Urinary bladder (tissue), 4 donors: ENCODE results near the gene DOK7. TPM values are rescaled to one million over a fixed set of nuclear protein-coding genes. Genes with fewer than 3 reads are reported as not detected.
A peak's percentile ranks its signal among the peaks of the same experiment; 100 is the strongest.

Experiments used
- DNase-seq: peaks from one replicate; pipeline ENCODE4 v3.0.0-alpha.2; 2015; ENCODE audit errors: extremely low spot score
- H3K27ac ChIP-seq: one replicate; pipeline ENCODE4 v1.5.1; 2013; ENCODE audit warnings: low read depth, mild to moderate bottlenecking, moderate library complexity
- H3K36me3 ChIP-seq: one replicate; pipeline ENCODE4 v1.6.1; 2013; ENCODE audit warnings: mild to moderate bottlenecking, moderate library complexity; ENCODE audit not compliant: insufficient read depth
- H3K4me1 ChIP-seq: one replicate; pipeline ENCODE4 v1.6.1; 2013; ENCODE audit warnings: mild to moderate bottlenecking, moderate library complexity; ENCODE audit not compliant: insufficient read depth
- H3K4me3 ChIP-seq: one replicate; pipeline ENCODE4 v1.5.1; 2013; ENCODE audit warnings: low read depth, low read length
- WGBS: extraction: QIAGEN DNeasy Blood & Tissue Kit; methylation state at CpG from one replicate; pipeline ENCODE4 v1.1.7; 2013; 5-methylcytosine and 5-hydroxymethylcytosine counted together
- polyA plus RNA-seq: library from polyadenylated mRNA; stranded (reverse); fragments of 200-250 nt; gene quantifications from one replicate; pipeline ENCODE4 v1.2.3, GENCODE V29; 2013
- total RNA-seq: library from RNA; depleted of rRNA; stranded (reverse); fragments of >200 nt; gene quantifications from one replicate; pipeline ENCODE4 v1.2.3, GENCODE V29; 2014
- donor health status: healthy with polysubstance abuse.
- donor health status: healthy.

Gene DOK7
- total and polyA plus RNA-seq, 2 donors, result 0.96 to 2.2 TPM

DNA sequence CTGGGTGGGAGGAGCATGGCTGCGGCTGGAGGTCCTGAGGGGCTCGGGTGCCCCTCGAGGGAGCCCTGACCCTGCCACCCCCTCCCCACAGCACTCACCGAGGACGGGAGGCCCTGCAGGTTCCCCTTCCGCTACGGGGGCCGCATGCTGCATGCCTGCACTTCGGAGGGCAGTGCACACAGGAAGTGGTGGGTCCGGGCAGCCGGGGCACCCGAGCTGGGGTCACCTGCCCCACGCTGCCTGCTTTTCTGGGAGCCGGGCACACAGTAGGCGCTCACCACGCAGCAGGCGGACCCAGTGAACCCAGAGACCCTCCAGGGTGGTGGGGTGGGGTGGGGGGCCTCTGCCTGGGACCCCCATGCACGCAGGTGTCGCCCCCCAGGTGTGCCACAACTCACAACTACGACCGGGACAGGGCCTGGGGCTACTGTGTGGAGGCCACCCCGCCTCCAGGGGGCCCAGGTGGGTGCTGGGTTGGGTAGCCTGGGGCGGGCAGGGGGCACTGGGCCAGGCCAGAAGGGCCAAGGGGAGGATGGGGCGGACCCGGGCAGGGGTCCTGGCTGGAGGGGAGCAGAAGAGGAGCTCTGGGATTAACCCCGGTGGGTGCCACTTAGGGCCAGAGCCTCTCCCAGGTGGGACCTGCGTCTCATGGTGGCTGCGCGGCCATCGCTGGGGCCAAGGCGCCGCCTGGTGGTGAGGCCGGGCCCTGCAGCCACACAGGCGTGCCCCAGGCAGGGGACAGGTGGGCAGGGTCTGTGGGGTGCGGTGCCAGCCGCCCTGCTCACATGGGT lies 20.0 kb upstream of the DOK7 start:
- no peak for DNase-seq
- H3K27ac ChIP-seq, result no peak overlapping the region
- H3K4me3 ChIP-seq, result no peak overlapping the region
- 45% methylated on average over 36 of the region's 36 CpGs for WGBS
- H3K36me3 ChIP-seq, result no peaks in the 10 kb centered on the region
- H3K4me1 ChIP-seq, result no peaks in the 10 kb centered on the region

DNA sequence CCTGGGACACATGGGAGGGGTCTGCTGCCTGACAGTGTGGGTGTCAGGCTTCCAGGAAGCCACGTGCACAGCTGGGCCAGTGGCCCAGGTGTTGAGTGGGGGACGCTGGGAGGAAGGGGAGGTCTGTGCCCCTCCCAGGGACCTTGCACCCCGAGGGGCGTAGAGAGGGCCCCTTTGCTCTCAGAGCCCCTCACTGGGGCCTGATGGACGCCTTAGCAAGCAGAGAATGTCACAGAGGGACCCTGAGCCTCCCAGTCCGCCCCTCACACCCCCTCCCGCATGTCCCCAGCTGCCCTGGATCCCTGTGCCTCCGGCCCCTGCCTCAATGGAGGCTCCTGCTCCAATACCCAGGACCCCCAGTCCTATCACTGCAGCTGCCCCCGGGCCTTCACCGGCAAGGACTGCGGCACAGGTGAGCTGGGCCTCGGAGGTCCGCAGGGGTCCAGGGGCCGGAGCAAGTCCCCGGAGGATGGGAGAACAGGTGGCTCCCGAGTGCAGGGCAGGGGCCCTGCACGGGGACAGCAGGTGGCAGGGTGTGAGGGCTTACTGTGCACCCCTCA lies 19.3 kb upstream of the DOK7 start:
- WGBS, result 68% methylated on average over 17 of the region's 17 CpGs
- Histone ChIP-seq H3K27ac (no peak overlapping the region), H3K36me3 (no peaks in the 10 kb centered on the region), H3K4me1 (no peaks in the 10 kb centered on the region), H3K4me3 (no peak overlapping the region)
- DNase-seq, result no peak

DNA sequence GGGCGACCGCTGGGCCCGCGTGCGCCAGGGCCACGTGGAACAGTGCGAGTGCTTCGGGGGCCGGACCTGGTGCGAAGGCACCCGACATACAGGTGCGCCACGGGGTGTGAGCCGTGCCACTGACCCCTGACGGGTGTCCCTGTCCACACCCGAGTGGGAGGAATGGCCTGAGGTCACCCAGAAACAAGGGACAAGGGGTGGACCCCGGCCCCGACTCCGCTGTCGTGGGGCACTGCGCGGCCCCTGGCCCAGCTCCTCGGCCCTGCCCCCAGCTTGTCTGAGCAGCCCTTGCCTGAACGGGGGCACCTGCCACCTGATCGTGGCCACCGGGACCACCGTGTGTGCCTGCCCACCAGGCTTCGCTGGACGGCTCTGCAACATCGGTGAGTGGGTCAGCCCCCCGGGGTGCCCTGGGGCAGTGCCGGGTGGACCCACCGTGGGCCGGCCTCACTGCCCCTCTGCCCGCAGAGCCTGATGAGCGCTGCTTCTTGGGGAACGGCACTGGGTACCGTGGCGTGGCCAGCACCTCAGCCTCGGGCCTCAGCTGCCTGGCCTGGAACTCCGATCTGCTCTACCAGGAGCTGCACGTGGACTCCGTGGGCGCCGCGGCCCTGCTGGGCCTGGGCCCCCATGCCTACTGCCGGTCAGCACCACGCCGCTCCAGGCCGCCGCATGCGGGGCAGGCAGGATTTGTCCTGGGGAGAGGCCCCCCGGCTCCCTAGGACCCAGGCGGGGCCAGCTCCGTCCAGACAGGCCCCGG lies 18.6 kb upstream of the DOK7 start:
- Histone ChIP-seq H3K4me1 (no peaks in the 10 kb centered on the region), H3K36me3 (no peaks in the 10 kb centered on the region), H3K27ac (no peak overlapping the region), H3K4me3 (no peak overlapping the region)
- 88% methylated on average over 56 of the region's 56 CpGs for WGBS
- DNase-seq, result no peak

DNA sequence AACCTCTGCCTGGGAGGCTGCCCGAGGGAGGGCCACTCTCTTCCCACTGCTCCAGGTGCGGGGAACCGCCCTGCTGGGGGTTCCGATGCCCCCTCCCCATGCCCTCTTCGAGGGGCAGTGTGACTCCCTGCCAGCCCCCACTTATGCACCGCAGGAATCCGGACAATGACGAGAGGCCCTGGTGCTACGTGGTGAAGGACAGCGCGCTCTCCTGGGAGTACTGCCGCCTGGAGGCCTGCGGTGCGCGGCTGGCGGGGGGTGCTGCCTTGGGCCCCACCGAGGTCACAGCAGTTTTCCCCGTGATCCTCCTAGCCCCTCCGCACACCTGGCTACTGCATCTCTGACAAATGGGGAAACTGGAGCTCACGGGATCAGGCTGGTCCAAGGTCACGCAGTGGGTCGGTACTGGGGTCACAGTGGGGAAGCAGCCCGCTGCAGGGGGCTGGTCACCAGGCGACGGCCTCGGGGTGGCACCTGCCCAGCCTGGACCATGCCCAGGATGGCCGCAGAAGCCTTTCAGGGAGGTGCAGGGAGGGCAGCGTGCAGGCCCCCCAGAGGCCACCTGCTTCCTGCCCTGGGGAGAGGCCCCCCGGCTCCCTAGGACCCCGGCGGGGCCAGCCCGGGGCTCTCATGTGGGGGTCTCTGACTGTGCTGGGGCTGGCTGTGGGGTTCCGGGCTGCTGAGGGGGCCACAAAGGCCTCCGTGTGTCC lies 17.8 kb upstream of the DOK7 start:
- no peak for DNase-seq
- Histone ChIP-seq H3K4me1 (no peaks in the 10 kb centered on the region), H3K27ac (no peak overlapping the region), H3K4me3 (no peak overlapping the region), H3K36me3 (no peaks in the 10 kb centered on the region)
- 89% methylated on average over 34 of the region's 34 CpGs for WGBS

DNA sequence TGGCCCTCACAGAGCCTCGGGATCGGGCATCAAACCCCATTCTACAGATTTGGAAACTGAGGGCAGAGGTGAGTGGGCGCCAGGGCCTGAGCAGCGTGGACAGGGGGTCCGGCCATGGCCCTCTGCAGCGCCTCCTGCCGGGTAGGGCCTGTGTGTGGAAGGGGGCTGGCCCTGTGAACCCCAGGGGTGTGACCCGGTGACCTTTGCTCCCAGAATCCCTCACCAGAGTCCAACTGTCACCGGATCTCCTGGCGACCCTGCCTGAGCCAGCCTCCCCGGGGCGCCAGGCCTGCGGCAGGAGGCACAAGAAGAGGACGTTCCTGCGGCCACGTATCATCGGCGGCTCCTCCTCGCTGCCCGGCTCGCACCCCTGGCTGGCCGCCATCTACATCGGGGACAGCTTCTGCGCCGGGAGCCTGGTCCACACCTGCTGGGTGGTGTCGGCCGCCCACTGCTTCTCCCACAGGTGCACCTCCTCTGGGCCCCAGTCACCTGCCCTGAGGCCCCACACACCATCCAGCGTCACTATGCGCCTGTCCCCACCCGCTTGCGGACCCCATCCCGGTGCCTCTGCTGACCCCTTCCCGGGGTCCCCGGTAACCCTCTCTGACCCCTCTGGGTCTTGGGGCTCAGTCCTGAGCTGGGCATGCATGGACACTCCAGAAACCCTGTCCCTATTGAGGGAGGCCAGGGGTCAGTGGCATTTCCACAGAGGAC lies 17.1 kb upstream of the DOK7 start:
- H3K27ac ChIP-seq, result no peak overlapping the region
- H3K4me1 ChIP-seq, result no peaks in the 10 kb centered on the region
- no peaks in the 10 kb centered on the region for H3K36me3 ChIP-seq
- DNase-seq, result no peak
- no peak overlapping the region for H3K4me3 ChIP-seq
- 94% methylated on average over 34 of the region's 34 CpGs for WGBS

DNA sequence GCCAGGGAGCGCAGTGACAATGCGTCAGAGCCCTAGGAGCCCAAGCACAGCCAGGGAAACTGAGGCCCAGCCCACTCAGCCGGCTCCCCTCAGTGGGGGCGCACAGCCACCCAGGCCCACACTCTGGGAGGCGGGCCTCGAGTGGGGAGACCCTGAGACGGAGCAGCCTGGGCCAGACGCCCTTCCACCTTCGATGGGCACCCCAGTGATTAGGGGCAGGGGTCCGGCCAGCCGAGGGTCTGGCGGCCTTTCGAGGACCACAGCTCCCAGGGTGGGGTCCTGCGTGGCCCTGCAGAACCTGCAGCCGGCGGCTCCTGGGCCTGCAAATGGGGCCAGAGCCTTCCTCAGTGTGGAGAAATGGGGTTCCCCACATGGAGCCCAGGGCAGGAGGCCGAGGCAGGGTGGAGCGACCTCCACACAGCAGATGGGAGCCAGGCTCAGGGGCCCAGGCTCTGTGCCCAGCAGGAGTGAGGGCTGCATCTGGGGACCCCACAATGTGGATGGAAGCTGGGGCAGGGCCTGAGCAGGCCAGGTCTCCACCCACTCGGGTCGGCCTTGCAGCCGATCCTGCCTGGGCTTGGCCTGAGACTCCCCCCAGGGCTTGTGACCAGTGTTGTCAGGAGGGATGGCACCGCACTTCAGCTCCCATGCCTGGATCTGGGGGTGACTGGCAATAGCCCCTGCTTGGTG lies 16.3 kb upstream of the DOK7 start:
- Histone ChIP-seq H3K4me1 (no peaks in the 10 kb centered on the region), H3K27ac (no peak overlapping the region), H3K4me3 (no peak overlapping the region), H3K36me3 (no peaks in the 10 kb centered on the region)
- no peak for DNase-seq
- WGBS, result 93% methylated on average over 22 of the region's 22 CpGs

DNA sequence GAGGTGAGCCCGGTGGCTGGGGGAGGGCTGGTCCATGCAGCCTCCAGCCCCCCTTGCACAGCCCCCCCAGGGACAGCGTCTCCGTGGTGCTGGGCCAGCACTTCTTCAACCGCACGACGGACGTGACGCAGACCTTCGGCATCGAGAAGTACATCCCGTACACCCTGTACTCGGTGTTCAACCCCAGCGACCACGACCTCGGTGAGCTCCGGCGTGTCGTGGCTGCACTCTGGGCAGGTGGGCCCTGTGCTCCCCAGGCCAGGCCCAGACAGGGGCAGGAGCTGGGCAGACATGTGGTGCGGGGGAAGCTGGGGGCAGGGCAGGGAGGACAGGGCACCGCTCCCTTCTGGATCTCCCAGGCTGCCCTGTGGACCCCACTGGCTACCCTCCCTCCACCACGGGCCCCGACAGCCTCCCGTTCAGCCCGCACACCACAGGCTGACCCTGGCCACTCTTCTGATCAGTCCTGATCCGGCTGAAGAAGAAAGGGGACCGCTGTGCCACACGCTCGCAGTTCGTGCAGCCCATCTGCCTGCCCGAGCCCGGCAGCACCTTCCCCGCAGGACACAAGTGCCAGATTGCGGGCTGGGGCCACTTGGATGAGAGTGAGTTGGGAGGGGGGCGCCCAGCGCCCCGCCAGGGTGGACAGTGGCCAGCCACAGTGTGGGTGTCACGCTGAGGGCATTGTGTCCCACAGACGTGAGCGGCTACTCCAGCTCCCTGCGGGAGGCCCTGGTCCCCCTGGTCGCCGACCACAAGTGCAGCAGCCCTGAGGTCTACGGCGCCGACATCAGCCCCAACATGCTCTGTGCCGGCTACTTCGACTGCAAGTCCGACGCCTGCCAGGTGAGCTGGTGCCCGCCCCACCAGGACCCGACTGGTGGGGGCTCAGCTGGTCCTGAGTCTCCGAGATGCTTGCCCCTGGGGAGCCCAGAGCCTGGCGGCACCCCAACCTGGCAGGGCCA lies 15.4 kb upstream of the DOK7 start:
- Histone ChIP-seq H3K4me1 (no peaks in the 10 kb centered on the region), H3K27ac (no peak overlapping the region), H3K4me3 (no peak overlapping the region), H3K36me3 (no peaks in the 10 kb centered on the region)
- WGBS, result 95% methylated on average over 53 of the region's 53 CpGs
- DNase-seq, result no peak

DNA sequence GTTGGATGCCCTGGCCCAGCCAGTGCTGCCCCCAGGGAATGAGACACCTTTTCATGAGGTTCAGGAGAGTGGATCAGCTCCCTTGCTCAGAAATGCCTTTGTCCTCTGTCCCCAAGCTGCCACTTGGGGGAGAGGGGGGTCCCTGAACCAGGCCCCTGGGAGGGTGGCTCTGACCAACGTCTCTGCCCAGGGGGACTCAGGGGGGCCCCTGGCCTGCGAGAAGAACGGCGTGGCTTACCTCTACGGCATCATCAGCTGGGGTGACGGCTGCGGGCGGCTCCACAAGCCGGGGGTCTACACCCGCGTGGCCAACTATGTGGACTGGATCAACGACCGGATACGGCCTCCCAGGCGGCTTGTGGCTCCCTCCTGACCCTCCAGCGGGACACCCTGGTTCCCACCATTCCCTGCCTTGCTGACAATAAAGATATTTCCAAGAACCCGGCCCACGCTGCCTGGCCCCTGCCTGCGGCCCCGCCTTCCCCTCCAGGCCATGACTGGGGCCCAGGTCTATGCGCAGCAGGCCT lies 14.0 kb upstream of the DOK7 start:
- Histone ChIP-seq H3K27ac (no peak overlapping the region), H3K36me3 (no peaks in the 10 kb centered on the region), H3K4me3 (no peak overlapping the region), H3K4me1 (no peaks in the 10 kb centered on the region)
- DNase-seq, result no peak
- 93% methylated on average over 21 of the region's 21 CpGs for WGBS

DNA sequence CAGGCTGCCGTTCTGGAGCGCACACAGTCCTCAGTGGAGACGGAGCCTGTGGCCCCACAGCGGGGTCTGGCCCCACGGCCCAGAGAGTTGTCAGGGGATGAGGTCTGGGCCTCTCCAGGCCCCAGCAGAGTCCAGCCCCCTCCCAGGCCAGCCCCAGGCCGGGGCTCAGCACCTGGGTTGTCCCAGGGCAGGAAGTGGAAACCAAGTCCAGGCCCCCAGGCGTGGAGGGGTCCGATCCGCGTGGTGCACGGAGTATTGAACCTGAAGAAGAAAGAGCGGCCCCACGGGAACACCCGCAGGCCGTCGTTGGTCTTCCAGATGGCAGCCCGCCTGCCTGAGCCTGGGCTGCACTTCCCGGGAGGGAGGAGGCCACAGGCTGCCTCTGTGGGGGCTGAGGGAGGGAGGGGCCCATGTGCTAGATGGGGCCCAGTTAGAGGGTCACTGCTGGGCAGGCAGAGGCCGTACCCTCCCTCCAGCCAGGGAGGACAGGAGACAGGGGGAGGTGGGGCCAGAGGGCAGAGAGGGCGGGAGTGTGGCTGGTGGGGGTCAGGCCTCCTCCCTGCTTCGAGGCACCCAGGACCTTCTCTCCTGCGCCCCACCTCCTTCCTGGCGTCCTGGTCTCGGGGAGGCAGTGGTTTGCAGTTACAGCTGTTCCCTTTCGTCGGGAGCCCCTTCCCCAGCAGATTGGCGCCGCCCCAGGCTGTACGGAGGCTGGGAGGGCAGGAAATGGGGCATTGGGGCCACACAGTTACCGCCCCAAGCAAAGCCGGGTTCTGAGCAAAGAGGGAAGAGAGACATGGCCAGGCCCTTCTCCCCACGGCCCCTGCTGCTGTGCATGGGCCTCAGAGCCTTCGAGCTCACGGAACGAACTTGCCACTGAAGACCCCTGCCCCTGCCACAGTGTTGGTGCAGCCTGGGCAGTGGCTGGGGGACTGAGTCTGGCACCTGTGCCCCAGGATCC lies 13.3 kb upstream of the DOK7 start:
- WGBS, result 74% methylated on average over 35 of the region's 35 CpGs
- no peaks in the 10 kb centered on the region for H3K4me1 ChIP-seq
- no peak for DNase-seq
- H3K4me3 ChIP-seq, result no peak overlapping the region
- H3K27ac ChIP-seq, result no peak overlapping the region
- no peaks in the 10 kb centered on the region for H3K36me3 ChIP-seq

DNA sequence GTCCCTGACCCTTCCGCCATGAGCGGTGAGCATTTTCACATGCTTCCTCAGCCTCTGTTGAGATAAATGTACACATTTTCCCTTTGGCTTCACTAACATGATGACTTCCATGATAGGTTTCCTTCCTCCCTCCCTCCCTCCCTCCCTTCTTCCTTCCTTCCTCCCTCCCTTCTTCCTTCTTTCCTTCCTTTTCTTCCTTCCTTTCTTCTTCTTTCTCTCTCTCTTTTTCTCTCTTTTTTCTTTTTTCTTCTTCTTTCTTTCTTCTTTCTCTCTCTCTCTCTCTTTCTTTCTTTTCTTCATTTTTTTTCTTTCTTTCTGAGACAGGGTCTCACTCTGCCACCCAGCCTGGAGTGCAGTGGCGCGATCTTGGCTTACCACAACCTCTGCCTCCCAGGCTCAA lies 12.5 kb upstream of the DOK7 start:
- WGBS, result 97% methylated on average over 4 of the region's 4 CpGs
- H3K4me1 ChIP-seq, result no peaks in the 10 kb centered on the region
- no peak overlapping the region for H3K27ac ChIP-seq
- no peaks in the 10 kb centered on the region for H3K36me3 ChIP-seq
- DNase-seq, result no peak
- no peak overlapping the region for H3K4me3 ChIP-seq

DNA sequence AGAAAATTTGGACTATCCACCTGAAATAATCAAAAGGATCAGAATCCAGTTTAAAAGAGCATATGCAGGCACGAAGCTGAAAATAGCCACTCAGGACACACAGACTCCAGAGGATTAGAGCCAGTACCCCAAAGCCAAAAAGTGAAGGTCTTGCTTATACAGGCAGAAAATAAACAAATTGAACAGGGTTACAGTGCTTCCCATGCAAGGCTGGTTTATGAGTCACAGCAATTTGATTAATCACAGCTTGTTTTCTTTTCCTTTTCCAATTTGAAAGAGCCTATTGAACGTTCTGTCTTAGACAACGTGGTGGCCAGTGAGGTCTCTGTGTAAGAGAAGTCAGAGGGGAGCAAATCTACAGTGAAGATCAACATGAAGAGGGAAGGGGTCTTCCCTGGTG lies 11.2 kb upstream of the DOK7 start:
- no peak overlapping the region for H3K4me3 ChIP-seq
- H3K36me3 ChIP-seq, result no peaks in the 10 kb centered on the region
- peak overlapping the region; percentile 40 for H3K27ac ChIP-seq
- WGBS, result 28% methylated on average over 3 of the region's 3 CpGs
- no peaks in the 10 kb centered on the region for H3K4me1 ChIP-seq
- DNase-seq, result no peak
